Caki2 (cell line): Measurements from ENCODE around the gene APBB3. TPM values are rescaled to one million over a fixed set of nuclear protein-coding genes. Genes with fewer than 3 reads are reported as not detected.
"Not testable (repeated sequence)": the region's sequence is repeated elsewhere in the genome, so short reads cannot be mapped to it uniquely, and the experiment has no call there.

Source experiments
- DNase-seq: peaks from one replicate; pipeline ENCODE4 v3.0.0-alpha.2; 2015; ENCODE audit warnings: low read depth
- in situ Hi-C: cut with HindIII; loops from 2 replicates; pipeline ENCODE4 v1.10.0; 2016; ENCODE audit warnings: low sequenced_read_pairs, low pct_unique_long_range_greater_than_20kb, mixed read lengths
- total RNA-seq: library from RNA; depleted of rRNA; stranded (reverse); fragments of >200 nt; shearing (Covaris generic); gene quantifications from 2 replicates; pipeline ENCODE4 v1.2.3, GENCODE V29; 2014; ENCODE audit warnings: low replicate concordance

The APBB3 gene
- total RNA-seq, 1 experiment from 2014 or later = 3.2 TPM

DNA sequence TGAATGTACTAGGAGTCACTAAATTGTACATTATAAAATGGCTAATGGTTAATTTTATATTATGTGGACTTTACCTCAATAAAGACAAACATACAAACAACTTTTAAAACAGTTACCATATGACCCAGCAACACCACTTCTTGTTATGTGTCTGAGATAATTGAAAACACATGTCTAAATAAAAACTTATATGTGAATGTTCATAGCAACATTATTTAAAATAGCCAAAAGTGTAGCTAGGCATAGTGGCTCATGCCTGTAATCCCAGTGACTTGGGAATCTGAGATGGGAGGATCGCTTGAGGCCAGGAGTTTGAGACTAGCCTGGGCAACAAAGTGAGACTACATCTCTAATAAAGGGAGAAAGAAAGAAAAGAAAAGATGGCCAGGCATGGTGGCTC, 23.1 kb upstream of the APBB3 start:
- in situ Hi-C loops = no loop called here
- DNase-seq = no peak

DNA sequence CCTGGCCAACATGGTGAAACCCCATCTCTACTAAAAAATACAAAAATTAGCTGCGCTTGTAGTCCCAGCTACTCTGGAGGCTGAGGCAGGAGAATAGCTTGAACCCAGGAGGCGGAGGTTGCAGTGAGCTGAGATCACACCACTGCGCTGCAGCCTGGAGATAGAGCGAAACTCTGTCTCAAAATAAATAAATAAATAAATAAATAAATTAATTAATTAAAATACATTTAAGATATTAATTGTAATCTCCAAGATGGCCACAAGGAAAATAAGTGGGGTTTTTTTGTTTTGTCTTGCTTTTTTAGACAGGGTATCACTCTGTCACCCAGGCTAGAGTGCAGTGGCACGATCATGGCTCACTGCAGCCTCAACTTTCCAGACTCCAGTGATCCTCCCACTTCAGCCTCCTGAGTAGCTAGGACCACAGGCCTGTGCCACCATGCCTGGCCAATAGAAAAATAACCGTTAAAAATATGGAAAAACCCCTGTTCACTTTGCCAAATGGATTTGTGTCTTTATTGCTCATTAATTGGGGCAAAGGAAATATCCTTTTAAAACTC, 14.9 kb upstream of the APBB3 start:
- in situ Hi-C loops, DNase-seq: not testable (repeated sequence)

DNA sequence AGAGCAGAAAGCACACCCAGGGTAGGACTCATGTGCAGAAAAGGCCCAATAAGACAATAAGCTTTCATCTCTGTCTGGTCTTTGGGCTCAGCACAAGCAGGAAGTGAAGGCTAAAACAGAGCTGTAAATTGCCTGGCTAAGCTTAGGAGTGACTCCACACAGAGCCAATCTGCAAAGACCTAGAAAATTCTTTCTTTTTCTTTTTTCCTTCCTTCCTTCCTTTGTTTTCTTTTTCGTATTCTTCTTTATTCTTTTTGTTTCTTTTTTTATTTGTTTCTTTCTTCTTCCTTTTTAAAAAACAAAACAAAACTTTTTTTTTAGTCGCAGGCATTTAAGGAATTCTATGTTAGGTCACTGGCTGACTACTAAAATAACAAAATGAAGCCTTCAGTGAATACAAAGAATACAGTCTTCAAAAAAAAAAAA, 12.4 kb upstream of the APBB3 start:
- in situ Hi-C loops = no loop called here
- DNase-seq = no peak

DNA sequence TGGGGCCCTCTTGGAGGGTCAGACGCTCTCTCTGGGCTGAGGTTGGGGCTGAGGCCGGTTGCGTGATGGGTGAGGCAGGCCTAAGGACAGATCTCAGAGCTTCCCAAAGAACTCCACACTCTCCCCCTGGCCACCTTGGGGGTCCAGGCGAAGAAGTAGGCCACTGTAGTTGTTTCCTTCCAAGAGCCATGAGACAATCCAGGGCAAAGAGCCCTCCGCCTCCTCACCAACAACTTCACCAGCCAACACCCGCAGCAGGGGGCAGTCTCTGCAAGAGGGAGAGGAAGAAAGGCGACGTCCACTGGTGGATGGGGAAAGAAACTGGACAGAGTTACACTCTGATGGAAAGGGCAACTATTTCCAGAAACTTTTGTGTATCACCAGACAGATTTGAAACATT, 10.9 kb upstream of the APBB3 start:
- DNase-seq = no peak
- in situ Hi-C loops = no loop called here

DNA sequence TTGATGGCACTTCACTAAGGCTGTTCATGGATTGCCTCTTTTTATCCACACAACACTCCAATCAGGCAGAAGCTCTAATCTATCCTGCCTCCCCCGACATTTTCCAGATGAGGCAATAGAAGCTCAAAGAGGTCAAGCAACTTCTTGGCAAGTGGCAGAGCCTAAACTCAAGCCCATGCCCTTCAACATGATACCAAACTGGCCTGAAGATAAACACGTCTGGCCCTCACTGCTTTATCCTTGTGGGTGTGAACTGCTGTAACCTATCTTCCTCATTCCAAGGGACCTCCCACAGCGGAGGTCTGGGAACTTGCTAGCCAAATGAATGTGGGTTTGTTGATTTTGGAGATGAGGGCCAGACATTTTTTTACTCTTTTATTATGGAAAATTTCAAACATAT, 9.8 kb upstream of the APBB3 start:
- DNase-seq = no peak
- in situ Hi-C loops = no loop called here

DNA sequence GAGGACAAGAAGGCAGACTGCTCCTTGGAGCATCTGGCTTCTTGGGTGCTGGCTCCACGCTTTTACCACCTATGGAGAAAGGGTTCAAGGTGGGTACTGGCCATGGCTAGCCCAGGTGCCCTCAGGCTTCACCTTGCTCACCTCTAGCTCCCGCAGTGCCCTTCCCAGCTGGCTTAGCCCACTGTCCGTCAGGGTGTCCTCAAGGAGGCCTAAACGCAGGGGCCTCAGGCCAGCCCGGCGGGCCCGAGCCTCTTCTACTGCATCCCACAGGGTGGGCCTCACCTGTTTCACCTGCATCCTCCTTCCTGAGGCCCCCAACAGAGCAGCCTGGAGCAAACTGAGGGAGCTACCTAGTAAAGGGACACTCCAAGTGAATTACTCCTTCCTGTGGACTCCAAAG, 9.3 kb upstream of the APBB3 start:
- DNase-seq = no peak
- in situ Hi-C loops = no loop called here

DNA sequence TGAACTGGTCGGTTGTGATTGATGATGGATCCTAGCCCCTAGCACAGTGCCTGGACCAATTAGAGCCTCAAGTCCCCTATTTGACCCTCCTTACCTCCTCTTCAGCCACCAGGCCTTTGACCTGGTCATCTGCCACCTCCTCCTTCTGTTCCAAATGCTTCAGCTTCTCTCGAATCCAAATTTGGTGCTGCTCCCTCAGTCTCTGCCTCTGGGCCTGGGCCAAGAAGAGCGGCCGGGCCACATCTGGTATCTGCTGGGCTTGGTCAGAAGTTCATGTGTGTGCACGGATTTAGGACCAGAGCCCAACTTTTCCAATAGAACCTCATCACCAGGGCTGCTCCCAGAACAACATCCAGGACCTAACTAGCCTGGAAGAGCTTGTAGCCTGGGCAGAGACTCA, 6.7 kb upstream of the APBB3 start:
- in situ Hi-C loops = no loop called here
- DNase-seq = no peak

GRCh38 chr5:140570488-140570887, 6.1 kb upstream of the APBB3 start:
- in situ Hi-C loops = no loop called here
- DNase-seq = no peak

- in situ Hi-C loops = no loop called here
- no peak for DNase-seq
Measured at GRCh38 chr5:140570058-140570457, 5.7 kb upstream of the APBB3 start.

DNA sequence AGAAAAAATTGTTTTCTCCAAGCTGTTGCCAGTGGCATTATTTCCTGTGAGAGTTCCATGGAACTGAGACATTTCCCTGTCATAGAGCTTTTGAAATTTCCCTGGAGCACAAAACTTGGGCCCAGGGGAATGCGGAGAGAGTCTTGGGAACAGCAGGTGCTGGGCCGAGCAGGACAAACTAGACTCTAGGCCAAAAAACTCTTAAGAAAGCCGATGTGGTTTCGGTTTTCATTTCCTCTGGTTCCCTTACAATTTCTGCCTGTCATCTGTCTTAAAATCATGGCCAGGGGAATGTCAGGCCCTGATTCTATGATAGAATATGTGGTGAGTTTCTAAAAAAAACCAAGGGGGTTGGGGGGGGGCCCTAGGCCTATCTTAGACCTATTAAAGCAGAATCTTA, 4.8 kb upstream of the APBB3 start:
- no peak for DNase-seq
- in situ Hi-C loops = no loop called here

- in situ Hi-C loops = no loop called here
- DNase-seq = no peak
Measured at GRCh38 chr5:140568443-140569063, 4.2 kb upstream of the APBB3 start.

- in situ Hi-C loops = no loop called here
- no peak for DNase-seq
Measured at GRCh38 chr5:140567871-140568270, 3.5 kb upstream of the APBB3 start.

GRCh38 chr5:140567136-140567818, 2.9 kb upstream of the APBB3 start:
- in situ Hi-C loops = no loop called here
- no peak for DNase-seq

DNA sequence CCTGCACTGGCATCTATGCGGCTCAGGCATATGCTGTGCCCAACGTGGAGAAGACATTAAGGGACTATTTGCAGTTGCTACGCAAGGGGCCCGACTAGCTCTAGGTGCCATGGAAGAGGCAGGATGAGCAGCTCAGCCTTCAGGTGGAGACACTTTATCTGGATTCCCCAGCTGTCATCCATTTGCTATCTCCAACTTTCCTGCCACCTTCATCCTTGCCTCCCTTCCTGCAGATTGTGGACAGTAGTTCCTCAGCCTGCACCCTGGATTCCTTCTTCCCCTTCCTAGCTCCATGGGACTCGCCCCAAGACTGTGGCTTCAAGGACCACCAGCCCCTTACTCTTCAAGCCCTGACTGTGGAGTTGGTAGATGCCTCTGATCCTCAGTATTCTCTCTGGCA, 2.3 kb upstream of the APBB3 start:
- in situ Hi-C loops = no loop called here
- DNase-seq = no peak

DNA sequence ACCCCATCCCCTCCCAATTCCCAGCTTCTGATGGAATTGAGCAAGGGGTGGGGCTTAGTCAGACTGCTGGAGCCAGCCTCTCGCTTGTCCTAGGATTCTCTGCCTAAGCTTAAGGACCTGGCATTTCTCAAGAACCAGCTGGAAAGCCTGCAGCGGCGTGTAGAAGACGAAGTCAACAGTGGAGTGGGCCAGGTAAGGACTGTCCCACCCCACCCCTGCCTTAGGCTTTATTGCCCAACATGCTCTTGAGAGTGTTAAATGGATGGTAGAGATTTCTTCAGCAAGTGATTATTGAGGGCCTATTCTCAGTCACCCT, 1.3 kb upstream of the APBB3 start:
- in situ Hi-C loops = no loop called here
- no peak for DNase-seq

DNA sequence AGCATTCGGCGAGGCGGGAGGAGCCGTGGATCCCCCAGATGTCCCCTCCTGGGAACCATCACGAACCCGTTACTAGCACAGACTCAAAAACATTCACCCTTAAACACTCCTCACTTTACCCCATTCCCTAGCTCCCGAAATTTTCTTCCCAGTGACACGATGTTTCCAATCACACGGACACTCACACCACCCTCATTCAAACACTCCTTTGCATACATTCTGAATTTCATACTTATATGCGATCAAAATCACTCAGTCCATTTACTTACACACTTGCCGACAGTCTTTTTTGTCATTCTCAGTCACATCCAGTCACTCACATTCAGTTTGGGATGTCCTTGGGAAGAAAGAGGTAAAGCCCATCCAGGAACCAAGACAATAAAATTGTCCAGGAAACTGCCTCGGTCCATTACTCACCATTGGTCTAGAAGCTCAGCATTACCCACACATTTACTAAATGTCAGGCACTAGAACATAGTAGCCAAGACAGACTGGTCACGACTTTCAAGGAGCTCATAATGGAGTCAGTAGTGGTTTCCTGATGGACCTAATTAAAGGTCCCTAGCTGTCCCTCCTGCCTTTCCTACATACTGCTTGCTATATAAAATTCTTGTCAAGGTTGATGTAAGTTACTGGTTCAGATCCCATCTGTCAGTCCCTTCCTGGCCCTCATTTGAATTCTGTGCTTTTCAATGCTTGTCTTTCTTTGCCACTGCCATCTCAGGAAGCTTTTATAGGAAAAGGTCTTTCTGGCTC, 804 bp upstream of the APBB3 start:
- DNase-seq = peak; percentile 18
- in situ Hi-C loops = no loop called here

- in situ Hi-C loops = no loop called here
- DNase-seq = no peak
Measured at GRCh38 chr5:140563596-140563995, 802 bp downstream of the APBB3 start.

DNA sequence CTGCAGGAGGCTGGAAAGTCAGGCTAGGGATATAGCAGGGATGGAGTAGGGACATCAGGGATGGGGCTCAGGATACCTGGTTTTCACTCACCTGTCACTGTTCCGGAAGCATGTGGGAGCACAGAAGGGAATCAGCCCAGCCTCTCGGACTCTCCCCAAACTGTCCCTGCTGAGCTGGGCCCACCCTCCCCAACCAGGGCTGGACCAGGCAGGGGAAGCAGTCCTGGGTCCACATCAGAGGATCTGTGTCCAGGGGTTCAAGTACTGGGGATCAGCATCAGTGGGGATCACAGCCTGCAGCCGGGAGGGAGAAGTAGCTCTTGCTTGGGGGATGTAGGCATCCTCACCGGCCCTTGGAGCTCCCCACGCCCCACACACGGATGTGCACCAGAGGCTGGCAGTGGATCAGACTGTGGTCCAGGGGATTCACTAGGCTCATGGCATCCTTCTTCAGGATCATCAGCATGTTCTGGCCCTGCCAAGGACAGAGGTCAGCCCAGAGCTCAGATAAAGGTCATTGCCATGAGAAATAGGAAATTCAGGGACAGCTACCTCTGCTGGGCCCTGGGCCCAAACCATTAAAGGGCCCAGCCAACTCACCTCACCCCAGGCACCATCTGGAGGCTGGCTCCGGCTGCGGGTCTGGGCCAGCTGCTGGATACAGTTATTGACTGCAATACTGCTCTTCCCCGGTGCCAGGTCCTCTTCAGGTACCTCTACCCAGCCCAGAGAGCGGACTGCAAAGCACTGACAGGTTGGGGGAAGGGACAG, 2.5 kb downstream of the APBB3 start:
- in situ Hi-C loops = no loop called here
- no peak for DNase-seq

GRCh38 chr5:140560227-140560626, 4.2 kb downstream of the APBB3 start:
- in situ Hi-C loops = no loop called here
- no peak for DNase-seq
